Lung (tissue), 12 donors: Measurements from ENCODE around the gene ZNF296. TPM values are rescaled to one million over a fixed set of nuclear protein-coding genes. Genes with fewer than 3 reads are reported as not detected.

ENCODE experiments used
- ATAC-seq: fragments of 200-7000 bp; cut with Tn5 transposase; one replicate; pipeline ENCODE4 v1.9.1; 2020; ENCODE audit warnings: moderate number of reproducible peaks; ENCODE audit not compliant: insufficient read depth, low FRiP score
- DNase-seq, 3 donors: peaks; one replicate each; pipeline ENCODE4 v3.0.0-alpha.2; 2013 to 2017
- H3K27ac ChIP-seq, 2 donors: one replicate each; pipeline ENCODE4 v1.5.1; 2013; ENCODE audit warnings: mild to moderate bottlenecking in 2 of 2, moderate library complexity in 2 of 2, control low read depth in 1 of 2, inconsistent platforms in 1 of 2, low read depth in 1 of 2, low read length in 1 of 2
- H3K27me3 ChIP-seq, 3 donors: one replicate each; pipeline ENCODE4 v1.5.1; 2013; ENCODE audit warnings: low read length in 2 of 3; ENCODE audit not compliant: control insufficient read depth in 3 of 3, insufficient read depth in 3 of 3
- H3K36me3 ChIP-seq, 4 donors: one replicate each; pipeline ENCODE4 v1.5.1; 2013; ENCODE audit warnings: low read length in 4 of 4, mild to moderate bottlenecking in 1 of 4, moderate library complexity in 1 of 4; ENCODE audit not compliant: control insufficient read depth in 4 of 4, insufficient read depth in 4 of 4
- H3K4me1 ChIP-seq, 5 donors: one replicate each; pipeline ENCODE4 v1.5.1; 2013; ENCODE audit warnings: low read length in 5 of 5, mild to moderate bottlenecking in 2 of 5, moderate library complexity in 1 of 5; ENCODE audit not compliant: control insufficient read depth in 5 of 5, insufficient read depth in 5 of 5
- H3K4me3 ChIP-seq: one replicate; pipeline ENCODE4 v1.5.1; 2013; ENCODE audit warnings: mild to moderate bottlenecking, control low read depth, moderate library complexity
- H3K9ac ChIP-seq, 2 donors: one replicate each; pipeline ENCODE4 v1.5.1; 2013; ENCODE audit warnings: low read length in 2 of 2, control low read depth in 1 of 2; ENCODE audit not compliant: insufficient read depth in 1 of 2
- H3K9me3 ChIP-seq, 4 donors: one replicate each; pipeline ENCODE4 v1.5.1; 2013; ENCODE audit warnings: low read length in 3 of 4, mild to moderate bottlenecking in 1 of 4, moderate library complexity in 1 of 4; ENCODE audit not compliant: control insufficient read depth in 4 of 4, insufficient read depth in 3 of 4
- WGBS, 2 donors: extraction: QIAGEN DNeasy Blood & Tissue Kit; methylation state at CpG; one replicate each; pipeline ENCODE4 v1.1.7; 2013; 5-methylcytosine and 5-hydroxymethylcytosine counted together
- polyA plus RNA-seq, 2 donors: library from polyadenylated mRNA; stranded (reverse); fragments of 200-250 nt; gene quantifications; one replicate each; pipeline ENCODE4 v1.2.1, GENCODE V29; 2013
- total RNA-seq, 2 donors: library from RNA; depleted of rRNA in 1 of 2; stranded (reverse); fragments of >200 nt in 1 of 2; gene quantifications; one replicate each; pipeline ENCODE4 v1.2.1, GENCODE V29; 2014 to 2021
- TF ChIP-seq, protein P1 (sequence below): IDR thresholded peaks from 2 replicates; pipeline ENCODE4 v1.5.1; 2012; ENCODE audit warnings: mild to moderate bottlenecking; ENCODE audit errors: control extremely low read depth, extremely low read depth
- donor health status: control.
- donor health status: control.
- donor health status: Bipolar disorder and iron deficiency.
- donor health status: healthy.
- donor health status: DM: yes; HTN: yes; CAD: no.

Gene ZNF296
- total and polyA plus RNA-seq, 4 donors: 0.43 to 3.9 (median 2.8) TPM

DNA sequence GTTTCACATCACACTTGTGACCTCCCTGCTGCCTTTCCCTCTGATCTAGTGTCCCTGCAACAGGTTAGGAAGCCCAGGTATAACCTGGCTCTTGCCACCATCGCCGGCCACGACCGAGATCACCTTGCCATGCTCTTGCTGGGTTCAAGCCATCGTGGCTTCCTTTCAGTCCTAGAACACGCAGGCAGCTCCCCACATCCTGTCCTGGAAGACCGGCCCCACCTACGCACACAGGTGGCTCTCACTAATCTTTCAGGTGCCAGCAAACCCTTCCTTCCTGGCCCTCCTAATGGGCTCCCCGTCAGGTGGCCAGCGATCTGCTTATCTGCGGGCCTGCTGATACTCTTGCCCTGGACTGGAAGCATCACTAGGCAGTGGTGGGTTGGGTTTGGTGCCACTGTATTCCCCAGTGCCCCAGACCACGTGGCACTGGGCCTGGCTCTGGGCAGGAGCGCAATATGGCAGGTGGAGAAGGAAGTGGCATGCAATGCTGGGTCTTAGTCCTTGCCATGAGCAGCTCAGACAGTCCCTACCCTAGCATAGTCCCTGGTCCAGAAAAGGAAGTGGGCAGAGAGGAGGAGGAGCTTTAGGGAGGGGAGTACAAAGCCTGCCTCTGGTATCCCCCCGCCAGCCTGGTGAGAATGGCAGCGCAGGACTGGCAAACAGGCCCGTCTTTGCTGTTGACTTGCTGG lies 28.5 kb upstream of the ZNF296 start:
- Histone ChIP-seq H3K27me3 (no peaks in the 10 kb centered on the region), H3K9me3 (no peaks in the 10 kb centered on the region), H3K4me3 (no peak overlapping the region), H3K27ac (no peak overlapping the region), H3K9ac (no peak overlapping the region), H3K4me1 (peaks cover 0 to 10% (median 2%) of the 10 kb centered on the region in 5 donors), H3K36me3 (peaks cover 0 to 4% (median under 1%) of the 10 kb centered on the region in 4 donors)
- ATAC-seq (no peak), DNase-seq (no peak)
- TF ChIP-seq, protein P1, sequence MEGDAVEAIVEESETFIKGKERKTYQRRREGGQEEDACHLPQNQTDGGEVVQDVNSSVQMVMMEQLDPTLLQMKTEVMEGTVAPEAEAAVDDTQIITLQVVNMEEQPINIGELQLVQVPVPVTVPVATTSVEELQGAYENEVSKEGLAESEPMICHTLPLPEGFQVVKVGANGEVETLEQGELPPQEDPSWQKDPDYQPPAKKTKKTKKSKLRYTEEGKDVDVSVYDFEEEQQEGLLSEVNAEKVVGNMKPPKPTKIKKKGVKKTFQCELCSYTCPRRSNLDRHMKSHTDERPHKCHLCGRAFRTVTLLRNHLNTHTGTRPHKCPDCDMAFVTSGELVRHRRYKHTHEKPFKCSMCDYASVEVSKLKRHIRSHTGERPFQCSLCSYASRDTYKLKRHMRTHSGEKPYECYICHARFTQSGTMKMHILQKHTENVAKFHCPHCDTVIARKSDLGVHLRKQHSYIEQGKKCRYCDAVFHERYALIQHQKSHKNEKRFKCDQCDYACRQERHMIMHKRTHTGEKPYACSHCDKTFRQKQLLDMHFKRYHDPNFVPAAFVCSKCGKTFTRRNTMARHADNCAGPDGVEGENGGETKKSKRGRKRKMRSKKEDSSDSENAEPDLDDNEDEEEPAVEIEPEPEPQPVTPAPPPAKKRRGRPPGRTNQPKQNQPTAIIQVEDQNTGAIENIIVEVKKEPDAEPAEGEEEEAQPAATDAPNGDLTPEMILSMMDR: no peak
- WGBS, 2 donors: 59 to 78% methylated on average over 15 to 16 of the region's 16 CpGs

DNA sequence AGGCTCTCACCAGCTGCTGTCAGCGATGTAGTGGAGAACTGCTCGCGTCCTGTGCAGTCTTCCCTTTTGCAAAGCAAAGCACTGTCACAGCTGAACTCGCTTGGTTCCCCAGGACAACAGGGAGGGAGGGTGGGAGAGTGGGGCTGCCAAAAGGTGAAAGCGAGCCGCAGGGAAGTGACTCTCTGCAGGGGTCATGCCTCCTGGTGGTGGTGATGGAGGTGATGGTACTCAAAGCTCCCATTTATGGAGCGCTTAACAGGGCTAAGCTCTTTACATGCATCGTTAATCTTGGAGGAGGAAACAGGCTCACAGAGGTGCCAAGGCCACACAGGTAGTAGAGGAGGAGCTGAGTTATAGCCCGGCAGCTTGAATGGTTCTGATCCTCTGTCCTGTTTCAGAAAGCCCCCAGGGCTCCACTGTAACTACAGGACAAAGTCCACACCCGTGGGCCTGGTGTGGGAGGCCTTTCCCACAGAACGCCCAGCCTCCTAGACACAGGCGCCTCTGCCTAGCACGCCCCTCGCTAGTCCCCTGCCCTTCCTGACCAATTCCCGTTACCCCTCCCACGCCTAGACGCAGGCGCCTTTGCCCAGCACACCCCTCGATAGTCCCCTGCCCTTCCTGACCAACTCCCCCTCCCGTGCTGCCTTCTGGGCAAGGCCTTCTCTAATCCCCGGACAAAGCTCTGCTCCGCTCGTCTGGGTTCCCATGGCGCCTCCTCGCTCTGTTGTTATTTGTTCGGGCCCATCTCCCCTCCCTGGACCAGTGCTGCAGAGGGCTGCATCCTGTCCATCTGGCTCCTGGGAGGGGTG lies 27.4 kb upstream of the ZNF296 start:
- no peak for DNase-seq
- WGBS, 2 donors: 55 to 57% methylated on average over 25 to 26 of the region's 26 CpGs
- ATAC-seq: no peak
- no peaks in the 10 kb centered on the region for H3K36me3 ChIP-seq
- H3K9ac ChIP-seq: no peak overlapping the region
- no peak overlapping the region for H3K4me3 ChIP-seq
- no peaks in the 10 kb centered on the region for H3K9me3 ChIP-seq
- TF ChIP-seq, protein P1: no peak
- H3K27ac ChIP-seq: no peak overlapping the region
- no peaks in the 10 kb centered on the region for H3K27me3 ChIP-seq
- H3K4me1 ChIP-seq: peaks cover 2 to 15% (median 4%) of the 10 kb centered on the region in 5 donors

DNA sequence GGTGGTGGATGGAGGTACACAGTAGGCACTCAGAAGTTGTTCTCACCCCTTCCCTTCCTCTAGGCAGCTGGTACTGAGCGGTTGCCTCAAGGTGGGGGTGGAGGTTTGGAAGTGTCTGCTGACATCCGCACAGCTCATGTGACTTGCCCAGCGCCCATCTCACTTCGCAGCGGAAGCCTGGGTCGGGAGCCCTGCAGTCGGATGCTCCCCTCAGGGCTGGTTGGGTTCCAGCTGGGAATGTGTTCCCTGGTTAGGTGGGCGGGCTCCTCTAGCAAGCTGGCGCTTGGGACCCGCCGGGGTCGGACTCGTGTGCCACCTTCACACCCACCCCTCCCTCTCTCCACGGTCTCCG lies 26.9 kb upstream of the ZNF296 start:
- H3K27me3 ChIP-seq: no peaks in the 10 kb centered on the region
- no peak overlapping the region for H3K27ac ChIP-seq
- no peaks in the 10 kb centered on the region for H3K36me3 ChIP-seq
- WGBS, 2 donors: 39 to 55% methylated on average over 15 of the region's 15 CpGs
- no peak overlapping the region for H3K9ac ChIP-seq
- TF ChIP-seq, protein P1: no peak
- no peaks in the 10 kb centered on the region for H3K9me3 ChIP-seq
- H3K4me1 ChIP-seq: peaks cover 2 to 21% (median 10%) of the 10 kb centered on the region in 5 donors
- no peak for ATAC-seq
- peak in 2 of 3 donors; percentile 6 to 43 for DNase-seq
- H3K4me3 ChIP-seq: no peak overlapping the region
